ENCODE data around the gene UBE3A.
"Not testable (repeated sequence)": the region's sequence is repeated elsewhere in the genome, so short reads cannot be mapped to it uniquely, and the experiment has no call there.

The UBE3A gene

DNA sequence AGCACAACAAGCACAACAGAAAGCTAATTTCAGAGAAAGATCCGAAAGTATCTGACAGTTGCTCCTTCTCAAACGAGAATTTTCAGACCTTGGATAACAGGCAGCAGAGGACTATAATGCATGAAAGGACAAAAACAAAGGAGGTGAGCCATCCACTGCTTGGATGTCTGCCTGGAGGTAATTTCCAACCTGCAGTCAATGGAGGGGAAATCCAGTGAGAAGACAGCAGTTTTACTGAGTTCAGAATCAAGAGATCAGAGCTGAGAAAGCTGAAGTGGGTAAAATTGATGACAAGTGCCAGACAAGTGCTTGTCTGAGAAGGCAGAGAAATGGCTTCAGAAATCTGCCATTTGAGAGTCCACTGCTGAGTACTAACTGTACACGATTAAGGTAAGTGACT, 22.1 kb downstream of the UBE3A start:
- no peaks in the 10 kb centered on the region for H3K27me3 ChIP-seq (ENCODE audit: insufficient read depth, low read length, poor library complexity)
- H4K8ac ChIP-seq (ENCODE audit: low read depth, low read length) = no peak overlapping the region
- no peak overlapping the region for H3K23ac ChIP-seq (ENCODE audit: low read length)
- H3K4me3 ChIP-seq (ENCODE audit: low read length) = no peak overlapping the region
- H4K5ac ChIP-seq (ENCODE audit: low read length) = no peak overlapping the region
- no peaks in the 10 kb centered on the region for H3K36me3 ChIP-seq (ENCODE audit: control insufficient read depth, insufficient read depth, low read length)
- peak overlapping the region; percentile 5 for H3K9ac ChIP-seq (ENCODE audit: low read length)
- no peak overlapping the region for H2BK15ac ChIP-seq (replicated peaks; ENCODE audit: low read depth)
- DNase-seq = peak; percentile 11
- H2BK120ac ChIP-seq (ENCODE audit: low read depth, low read length) = no peak overlapping the region
- WGBS (ENCODE audit: extremely low coverage, insufficient coverage, low lambda C conversion rate) = no CpG with 5 or more reads among the region's 3 CpGs
- H3K27ac ChIP-seq (ENCODE audit: low read depth, low read length) = no peak overlapping the region
- H2AK5ac ChIP-seq (ENCODE audit: low read length) = no peak overlapping the region
- peaks cover 62% of the 10 kb centered on the region for H3K79me2 ChIP-seq (ENCODE audit: control insufficient read depth, insufficient read depth, low read length)
- H3K56ac ChIP-seq (ENCODE audit: low read length) = peak overlapping the region; percentile 28
- H3K4me2 ChIP-seq (ENCODE audit: low read length) = no peak overlapping the region
- no peak overlapping the region for H2BK5ac ChIP-seq (ENCODE audit: low read length)
- peaks cover 13% of the 10 kb centered on the region for H3K79me1 ChIP-seq (ENCODE audit: low read length)
- H3K4me1 ChIP-seq (ENCODE audit: control insufficient read depth, low read depth, low read length) = peaks cover 4% of the 10 kb centered on the region
- H3K18ac ChIP-seq (ENCODE audit: low read length) = no peak overlapping the region
- no peak overlapping the region for H3K4ac ChIP-seq (ENCODE audit: low read depth, low read length)

DNA sequence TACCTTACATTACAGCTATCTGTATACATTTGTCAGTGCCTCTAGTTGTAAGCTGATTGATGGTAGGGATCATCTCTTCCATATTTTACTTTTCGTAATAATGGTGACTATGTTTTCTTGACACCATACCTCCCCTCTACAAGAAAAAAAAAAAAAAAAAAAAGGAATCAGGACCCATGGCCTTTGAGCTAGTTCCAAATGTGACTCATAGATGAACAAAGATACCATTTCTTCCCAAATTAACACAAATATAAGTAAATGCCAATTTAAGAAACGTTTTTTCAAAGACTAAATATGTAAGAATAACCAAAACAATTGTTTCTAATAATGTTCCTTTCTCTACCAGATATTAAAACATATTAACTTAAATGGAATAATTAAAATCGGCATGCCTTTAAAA, 23.1 kb downstream of the UBE3A start:
- H2BK120ac ChIP-seq (ENCODE audit: low read depth, low read length) = no peak overlapping the region
- no peaks in the 10 kb centered on the region for H3K36me3 ChIP-seq (ENCODE audit: control insufficient read depth, insufficient read depth, low read length)
- no peak overlapping the region for H4K5ac ChIP-seq (ENCODE audit: low read length)
- no peak overlapping the region for H3K18ac ChIP-seq (ENCODE audit: low read length)
- H3K27me3 ChIP-seq (ENCODE audit: insufficient read depth, low read length, poor library complexity) = no peaks in the 10 kb centered on the region
- H2AK5ac ChIP-seq (ENCODE audit: low read length) = no peak overlapping the region
- WGBS (ENCODE audit: extremely low coverage, insufficient coverage, low lambda C conversion rate) = no CpG with 5 or more reads among the region's 3 CpGs
- no peak overlapping the region for H2BK15ac ChIP-seq (replicated peaks; ENCODE audit: low read depth)
- peaks cover 10% of the 10 kb centered on the region for H3K79me1 ChIP-seq (ENCODE audit: low read length)
- H3K4me2 ChIP-seq (ENCODE audit: low read length) = no peak overlapping the region
- no peak overlapping the region for H3K27ac ChIP-seq (ENCODE audit: low read depth, low read length)
- no peak for DNase-seq
- H3K23ac ChIP-seq (ENCODE audit: low read length) = no peak overlapping the region
- H3K56ac ChIP-seq (ENCODE audit: low read length) = no peak overlapping the region
- H3K9ac ChIP-seq (ENCODE audit: low read length) = no peak overlapping the region
- H3K79me2 ChIP-seq (ENCODE audit: control insufficient read depth, insufficient read depth, low read length) = peaks cover 61% of the 10 kb centered on the region
- no peak overlapping the region for H4K8ac ChIP-seq (ENCODE audit: low read depth, low read length)
- H3K4me3 ChIP-seq (ENCODE audit: low read length) = no peak overlapping the region
- no peak overlapping the region for H3K4ac ChIP-seq (ENCODE audit: low read depth, low read length)
- no peak overlapping the region for H2BK5ac ChIP-seq (ENCODE audit: low read length)
- H3K4me1 ChIP-seq (ENCODE audit: control insufficient read depth, low read depth, low read length) = peaks cover 4% of the 10 kb centered on the region

DNA sequence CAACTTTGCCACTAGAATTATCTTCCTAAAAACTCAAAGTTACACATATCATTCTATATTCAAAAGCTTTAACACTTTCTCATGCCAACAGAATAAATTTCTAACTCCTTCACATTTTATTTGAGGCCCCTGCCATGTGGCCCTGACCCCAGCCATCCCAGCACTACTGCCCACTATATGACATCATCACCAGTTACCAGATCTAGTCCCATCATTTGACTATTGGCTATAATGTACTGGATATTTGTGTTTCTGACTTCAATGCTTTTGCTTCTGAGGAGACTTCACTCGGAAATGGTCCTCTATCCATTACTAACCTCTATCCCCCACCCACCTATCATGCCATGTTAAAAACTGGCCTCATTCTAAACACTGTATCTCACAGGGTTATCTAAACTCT, 23.6 kb downstream of the UBE3A start:
- H3K36me3 ChIP-seq (ENCODE audit: control insufficient read depth, insufficient read depth, low read length) = no peaks in the 10 kb centered on the region
- no CpG with 5 or more reads among the region's 1 CpG for WGBS (ENCODE audit: extremely low coverage, insufficient coverage, low lambda C conversion rate)
- H3K4ac ChIP-seq (ENCODE audit: low read depth, low read length) = no peak overlapping the region
- no peak overlapping the region for H3K56ac ChIP-seq (ENCODE audit: low read length)
- H4K5ac ChIP-seq (ENCODE audit: low read length) = no peak overlapping the region
- peaks cover 10% of the 10 kb centered on the region for H3K79me1 ChIP-seq (ENCODE audit: low read length)
- no peak overlapping the region for H2BK15ac ChIP-seq (replicated peaks; ENCODE audit: low read depth)
- no peak overlapping the region for H2BK120ac ChIP-seq (ENCODE audit: low read depth, low read length)
- H3K4me3 ChIP-seq (ENCODE audit: low read length) = no peak overlapping the region
- DNase-seq = no peak
- H3K4me1 ChIP-seq (ENCODE audit: control insufficient read depth, low read depth, low read length) = peaks cover 4% of the 10 kb centered on the region
- no peak overlapping the region for H3K27ac ChIP-seq (ENCODE audit: low read depth, low read length)
- H3K18ac ChIP-seq (ENCODE audit: low read length) = no peak overlapping the region
- no peak overlapping the region for H3K23ac ChIP-seq (ENCODE audit: low read length)
- no peak overlapping the region for H4K8ac ChIP-seq (ENCODE audit: low read depth, low read length)
- no peak overlapping the region for H2AK5ac ChIP-seq (ENCODE audit: low read length)
- H3K79me2 ChIP-seq (ENCODE audit: control insufficient read depth, insufficient read depth, low read length) = peaks cover 64% of the 10 kb centered on the region
- H3K4me2 ChIP-seq (ENCODE audit: low read length) = no peak overlapping the region
- no peak overlapping the region for H2BK5ac ChIP-seq (ENCODE audit: low read length)
- H3K9ac ChIP-seq (ENCODE audit: low read length) = no peak overlapping the region
- no peaks in the 10 kb centered on the region for H3K27me3 ChIP-seq (ENCODE audit: insufficient read depth, low read length, poor library complexity)

DNA sequence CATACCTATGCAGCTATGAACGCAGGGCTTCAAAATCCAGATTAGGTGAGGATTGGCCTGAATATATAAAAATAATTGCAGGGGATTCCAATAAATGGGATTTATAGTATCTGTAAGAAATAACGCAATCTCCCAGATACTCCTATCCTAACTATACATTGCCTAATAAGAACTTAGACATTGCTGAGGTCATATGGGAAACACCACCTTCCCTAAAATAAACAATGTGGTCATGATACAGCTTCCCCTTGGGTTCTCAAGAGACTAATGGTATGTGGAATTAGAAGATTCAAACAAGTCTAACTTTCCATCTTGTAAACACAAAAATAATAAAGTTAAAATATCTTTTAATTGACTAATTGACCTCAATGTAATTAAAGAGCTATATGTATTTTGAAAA, 28.2 kb downstream of the UBE3A start:
- WGBS (ENCODE audit: extremely low coverage, insufficient coverage, low lambda C conversion rate) = no CpG with 5 or more reads among the region's 2 CpGs
- no peak overlapping the region for H3K4me3 ChIP-seq (ENCODE audit: low read length)
- no peak overlapping the region for H3K56ac ChIP-seq (ENCODE audit: low read length)
- no peak overlapping the region for H2AK5ac ChIP-seq (ENCODE audit: low read length)
- H3K4me2 ChIP-seq (ENCODE audit: low read length) = no peak overlapping the region
- H3K4ac ChIP-seq (ENCODE audit: low read depth, low read length) = no peak overlapping the region
- H2BK15ac ChIP-seq (replicated peaks; ENCODE audit: low read depth) = no peak overlapping the region
- no peaks in the 10 kb centered on the region for H3K4me1 ChIP-seq (ENCODE audit: control insufficient read depth, low read depth, low read length)
- H3K79me1 ChIP-seq (ENCODE audit: low read length) = peaks cover 6% of the 10 kb centered on the region
- H3K27ac ChIP-seq (ENCODE audit: low read depth, low read length) = no peak overlapping the region
- no peak overlapping the region for H2BK120ac ChIP-seq (ENCODE audit: low read depth, low read length)
- no peak for DNase-seq
- H3K18ac ChIP-seq (ENCODE audit: low read length) = no peak overlapping the region
- no peaks in the 10 kb centered on the region for H3K27me3 ChIP-seq (ENCODE audit: insufficient read depth, low read length, poor library complexity)
- H2BK5ac ChIP-seq (ENCODE audit: low read length) = no peak overlapping the region
- H3K23ac ChIP-seq (ENCODE audit: low read length) = no peak overlapping the region
- H3K79me2 ChIP-seq (ENCODE audit: control insufficient read depth, insufficient read depth, low read length) = peaks cover 56% of the 10 kb centered on the region
- peak overlapping the region; percentile 28 for H4K8ac ChIP-seq (ENCODE audit: low read depth, low read length)
- no peaks in the 10 kb centered on the region for H3K36me3 ChIP-seq (ENCODE audit: control insufficient read depth, insufficient read depth, low read length)
- no peak overlapping the region for H3K9ac ChIP-seq (ENCODE audit: low read length)
- H4K5ac ChIP-seq (ENCODE audit: low read length) = no peak overlapping the region

DNA sequence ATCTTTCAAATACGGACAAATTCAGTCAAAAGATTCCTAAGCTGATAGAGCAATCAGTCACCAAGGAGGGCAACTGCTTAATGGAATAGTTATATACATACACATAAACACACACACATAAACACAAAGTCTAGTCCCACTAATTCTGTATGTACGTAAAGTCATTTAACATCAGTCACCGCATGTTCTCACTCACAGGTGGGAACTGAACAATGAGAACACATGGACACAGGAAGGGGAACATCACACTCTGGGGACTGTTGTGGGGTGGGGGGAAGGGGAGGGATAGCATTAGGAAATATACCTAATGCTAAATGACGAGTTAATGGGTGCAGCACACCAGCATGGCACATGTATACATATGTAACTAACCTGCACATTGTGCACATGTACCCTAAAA, 29.1 kb downstream of the UBE3A start:
- H3K79me2 ChIP-seq (ENCODE audit: control insufficient read depth, insufficient read depth, low read length) = peaks cover 48% of the 10 kb centered on the region
- not testable (repeated sequence) for H3K79me1 ChIP-seq (ENCODE audit: low read length); H3K27me3 ChIP-seq (ENCODE audit: insufficient read depth, low read length, poor library complexity); H3K4me1 ChIP-seq (ENCODE audit: control insufficient read depth, low read depth, low read length); H2BK120ac ChIP-seq (ENCODE audit: low read depth, low read length); H3K36me3 ChIP-seq (ENCODE audit: control insufficient read depth, insufficient read depth, low read length); H2AK5ac ChIP-seq (ENCODE audit: low read length); H2BK5ac ChIP-seq (ENCODE audit: low read length); H3K4me3 ChIP-seq (ENCODE audit: low read length); DNase-seq; H4K8ac ChIP-seq (ENCODE audit: low read depth, low read length); H2BK15ac ChIP-seq (replicated peaks; ENCODE audit: low read depth); H3K27ac ChIP-seq (ENCODE audit: low read depth, low read length); H3K23ac ChIP-seq (ENCODE audit: low read length); H3K56ac ChIP-seq (ENCODE audit: low read length); H3K18ac ChIP-seq (ENCODE audit: low read length); H3K4me2 ChIP-seq (ENCODE audit: low read length); H4K5ac ChIP-seq (ENCODE audit: low read length); H3K4ac ChIP-seq (ENCODE audit: low read depth, low read length); H3K9ac ChIP-seq (ENCODE audit: low read length)
- WGBS (ENCODE audit: extremely low coverage, insufficient coverage, low lambda C conversion rate) = no CpG with 5 or more reads among the region's 4 CpGs

DNA sequence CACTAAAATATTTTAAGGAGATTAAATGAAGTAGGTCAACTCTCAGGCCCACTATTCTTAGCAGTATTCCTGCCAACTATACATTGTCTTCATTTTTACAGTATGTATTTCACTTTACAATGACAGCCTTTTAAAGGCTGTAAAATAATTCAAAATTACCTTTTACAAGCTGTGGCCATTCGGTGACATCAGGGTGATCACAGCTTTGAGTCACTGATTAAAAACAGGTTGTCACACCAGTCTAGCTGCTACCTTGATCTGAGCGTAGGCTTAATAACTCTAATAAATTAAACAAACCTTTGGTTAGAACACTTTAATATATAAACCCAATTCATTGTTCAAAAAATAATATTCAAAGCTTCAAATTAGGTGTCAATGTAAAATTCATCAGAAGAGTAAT, 29.9 kb downstream of the UBE3A start:
- no peak overlapping the region for H3K4ac ChIP-seq (ENCODE audit: low read depth, low read length)
- no peak overlapping the region for H2BK120ac ChIP-seq (ENCODE audit: low read depth, low read length)

More for the DNA sequence above, 29.9 kb downstream of the UBE3A start:
- no CpG with 5 or more reads among the region's 2 CpGs for WGBS (ENCODE audit: extremely low coverage, insufficient coverage, low lambda C conversion rate)
- Histone ChIP-seq H4K5ac (ENCODE audit: low read length) (no peak overlapping the region), H3K56ac (ENCODE audit: low read length) (no peak overlapping the region), H3K79me2 (ENCODE audit: control insufficient read depth, insufficient read depth, low read length) (peaks cover 40% of the 10 kb centered on the region), H3K4me1 (ENCODE audit: control insufficient read depth, low read depth, low read length) (no peaks in the 10 kb centered on the region), H2BK5ac (ENCODE audit: low read length) (no peak overlapping the region), H4K8ac (ENCODE audit: low read depth, low read length) (no peak overlapping the region), H3K4me2 (ENCODE audit: low read length) (no peak overlapping the region), H3K27me3 (ENCODE audit: insufficient read depth, low read length, poor library complexity) (no peaks in the 10 kb centered on the region), H3K79me1 (ENCODE audit: low read length) (peaks cover 4% of the 10 kb centered on the region), H2BK15ac (replicated peaks; ENCODE audit: low read depth) (no peak overlapping the region), H3K18ac (ENCODE audit: low read length) (no peak overlapping the region), H3K27ac (ENCODE audit: low read depth, low read length) (no peak overlapping the region), H2AK5ac (ENCODE audit: low read length) (no peak overlapping the region), H3K9ac (ENCODE audit: low read length) (no peak overlapping the region), H3K23ac (ENCODE audit: low read length) (no peak overlapping the region), H3K4me3 (ENCODE audit: low read length) (no peak overlapping the region), H3K36me3 (ENCODE audit: control insufficient read depth, insufficient read depth, low read length) (no peaks in the 10 kb centered on the region)
- DNase-seq = no peak

All from mesendoderm (in vitro differentiated cells).